SJCRH30 (cell line): ENCODE data around the gene MAP3K5. TPM values are rescaled to one million over a fixed set of nuclear protein-coding genes. Genes with fewer than 3 reads are reported as not detected.

ENCODE experiments used
- DNase-seq, 2 experiments: peaks; one replicate each; pipeline ENCODE4 v3.0.0-alpha.2; 2015 to 2020
- H3K27ac ChIP-seq: fragments of 250-450 bp; sonication (Bioruptor Pico); 2 replicates; pipeline ENCODE4 v1.5.1; 2020; ENCODE audit warnings: mild to moderate bottlenecking, moderate library complexity
- H3K27me3 ChIP-seq: fragments of 250-450 bp; sonication (Bioruptor Pico); 2 replicates; pipeline ENCODE4 v1.5.1; 2020; ENCODE audit warnings: mild to moderate bottlenecking, moderate library complexity
- H3K36me3 ChIP-seq: fragments of 250-450 bp; sonication (Bioruptor Pico); 2 replicates; pipeline ENCODE4 v1.5.1; 2020; ENCODE audit warnings: mild to moderate bottlenecking, moderate library complexity
- H3K4me1 ChIP-seq: fragments of 250-450 bp; sonication (Bioruptor Pico); 2 replicates; pipeline ENCODE4 v1.5.1; 2020; ENCODE audit warnings: mild to moderate bottlenecking, moderate library complexity
- H3K4me3 ChIP-seq: fragments of 250-450 bp; sonication (Bioruptor Pico); 2 replicates; pipeline ENCODE4 v1.5.1; 2020; ENCODE audit warnings: mild to moderate bottlenecking, moderate library complexity
- H3K9me3 ChIP-seq: fragments of 250-450 bp; sonication (Bioruptor Pico); replicated peaks from 2 replicates; pipeline ENCODE4 v1.5.1; 2020; ENCODE audit warnings: mild to moderate bottlenecking, moderate library complexity
- total RNA-seq: library from RNA; depleted of rRNA; stranded (reverse); fragments of >200 nt; shearing (Covaris generic); gene quantifications from 2 replicates; pipeline ENCODE4 v1.2.3, GENCODE V29; 2014

Gene MAP3K5
- total RNA-seq, 1 experiment from 2014 or later: 15.9 TPM

DNA sequence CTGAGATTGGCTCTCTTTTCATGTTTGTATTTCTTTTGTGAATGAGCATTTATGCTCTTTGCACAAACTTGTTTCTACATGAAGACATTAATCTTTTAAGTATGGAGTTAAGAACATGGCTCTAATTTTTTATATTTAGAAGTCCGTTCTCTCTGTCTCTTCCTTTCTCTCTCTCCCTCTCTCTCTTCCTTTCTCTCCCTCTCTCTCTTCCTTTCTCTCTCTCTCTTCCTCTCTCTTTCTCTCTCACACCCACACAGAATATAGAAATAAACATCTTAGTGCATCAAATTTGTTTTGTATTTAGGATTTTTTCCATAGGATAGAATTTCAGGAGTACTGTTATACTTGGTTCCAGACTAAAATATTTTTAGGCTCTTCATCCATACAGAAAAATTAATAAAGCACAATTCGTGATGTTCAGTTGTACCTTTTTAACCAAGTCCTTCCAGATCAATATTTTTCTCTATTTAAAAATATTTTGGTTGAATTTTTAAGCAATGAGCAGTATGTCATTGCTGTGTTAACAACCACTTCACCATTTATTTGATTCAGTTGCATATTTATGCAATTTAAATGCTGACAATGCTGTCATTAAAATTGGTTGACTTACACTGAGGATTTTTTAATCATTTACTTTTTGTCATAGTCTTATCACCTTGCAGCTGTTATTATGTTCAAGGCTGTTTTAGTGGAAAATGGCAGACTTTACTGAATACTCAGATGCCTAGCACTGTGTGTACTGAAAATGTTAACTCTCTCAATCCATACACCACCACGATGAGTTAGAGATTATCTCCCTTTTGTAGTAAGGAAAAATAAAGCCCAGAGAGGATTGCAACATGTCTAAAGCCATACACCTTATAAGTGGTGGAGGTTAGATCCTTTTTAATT lies 129.7 kb downstream of the MAP3K5 start:
- Histone ChIP-seq H3K4me3 (no peak overlapping the region), H3K36me3 (peaks cover 5% of the 10 kb centered on the region; the same call in 1 of the 2 replicates), H3K9me3 (no peaks in the 10 kb centered on the region), H3K4me1 (peaks cover 12% of the 10 kb centered on the region), H3K27ac (no peak overlapping the region), H3K27me3 (no peaks in the 10 kb centered on the region)
- DNase-seq: no peak

DNA sequence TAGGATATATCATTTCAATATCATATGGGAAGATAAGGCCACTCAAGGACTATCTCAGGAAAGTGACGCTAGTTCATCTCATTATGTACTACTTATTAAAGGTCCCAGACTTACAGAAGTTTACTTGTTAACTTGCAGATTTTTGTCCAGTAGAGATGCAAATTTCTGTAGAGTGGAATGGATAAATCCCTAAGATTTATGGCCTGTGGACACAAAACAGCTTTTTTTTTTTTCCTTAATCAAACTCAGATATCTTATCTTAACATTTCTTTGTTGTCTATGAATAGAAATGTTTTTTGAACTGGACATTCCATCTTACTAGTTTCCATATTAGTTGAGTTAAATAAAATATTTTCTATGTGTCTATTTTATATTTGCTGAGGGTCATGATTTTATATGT lies 131.6 kb downstream of the MAP3K5 start:
- no peak overlapping the region for H3K27ac ChIP-seq
- DNase-seq: no peak
- peaks cover 22% of the 10 kb centered on the region for H3K4me1 ChIP-seq
- no peaks in the 10 kb centered on the region for H3K27me3 ChIP-seq
- H3K36me3 ChIP-seq: peaks cover 2% of the 10 kb centered on the region; the same call in 1 of the 2 replicates
- H3K4me3 ChIP-seq: no peak overlapping the region
- H3K9me3 ChIP-seq: no peaks in the 10 kb centered on the region

DNA sequence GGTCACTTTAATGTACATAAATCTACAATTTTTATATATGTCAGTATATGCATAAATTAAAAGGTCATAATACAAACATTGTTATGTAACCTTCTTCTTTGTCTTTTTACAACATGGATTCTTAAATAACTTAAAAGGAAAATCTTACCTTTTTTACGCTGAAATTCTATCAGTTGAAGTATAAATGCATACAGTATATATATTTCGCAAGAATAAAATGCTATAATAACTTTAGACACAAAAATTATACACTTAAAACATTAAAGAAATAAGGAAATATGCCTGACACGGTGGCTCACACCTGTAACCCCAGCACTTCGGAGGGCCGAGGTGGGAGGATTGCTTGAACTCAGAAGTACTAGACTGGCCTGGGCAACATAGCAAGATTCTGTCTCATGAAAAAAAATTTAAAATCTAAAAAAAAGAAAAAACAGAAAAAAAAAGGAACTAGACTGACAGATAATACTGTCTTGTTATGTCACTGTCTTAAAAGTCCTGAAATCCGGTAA lies 132.2 kb downstream of the MAP3K5 start:
- Histone ChIP-seq H3K27me3 (no peaks in the 10 kb centered on the region), H3K27ac (no peak overlapping the region), H3K36me3 (peaks cover 2% of the 10 kb centered on the region; the same call in 1 of the 2 replicates), H3K4me3 (no peak overlapping the region), H3K9me3 (no peaks in the 10 kb centered on the region), H3K4me1 (peaks cover 25% of the 10 kb centered on the region)
- DNase-seq: no peak

DNA sequence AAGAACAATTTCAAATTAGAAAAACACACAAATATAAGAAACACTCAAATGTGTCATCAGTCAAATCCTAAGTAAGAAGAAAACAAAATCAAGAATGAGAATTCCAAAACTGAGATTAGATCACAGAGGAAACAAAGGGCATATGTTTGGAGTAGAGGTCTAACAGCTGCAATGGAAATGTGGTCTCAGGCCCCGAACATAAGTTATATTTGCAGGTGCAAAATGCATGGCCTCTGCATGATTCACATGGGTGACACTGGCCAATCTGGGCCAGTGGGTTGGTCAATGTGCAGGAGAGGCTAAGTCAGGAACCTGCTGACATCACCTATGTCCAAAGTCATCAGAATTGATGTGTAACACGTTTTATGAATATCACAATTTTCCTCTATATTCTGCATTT lies 133.6 kb downstream of the MAP3K5 start:
- no peaks in the 10 kb centered on the region; the same call in 1 of the 2 replicates for H3K36me3 ChIP-seq
- H3K27ac ChIP-seq: no peak overlapping the region
- no peaks in the 10 kb centered on the region for H3K9me3 ChIP-seq
- no peaks in the 10 kb centered on the region for H3K27me3 ChIP-seq
- no peak overlapping the region for H3K4me3 ChIP-seq
- DNase-seq: peak; percentile 41 to 57
- H3K4me1 ChIP-seq: peaks cover 25% of the 10 kb centered on the region

DNA sequence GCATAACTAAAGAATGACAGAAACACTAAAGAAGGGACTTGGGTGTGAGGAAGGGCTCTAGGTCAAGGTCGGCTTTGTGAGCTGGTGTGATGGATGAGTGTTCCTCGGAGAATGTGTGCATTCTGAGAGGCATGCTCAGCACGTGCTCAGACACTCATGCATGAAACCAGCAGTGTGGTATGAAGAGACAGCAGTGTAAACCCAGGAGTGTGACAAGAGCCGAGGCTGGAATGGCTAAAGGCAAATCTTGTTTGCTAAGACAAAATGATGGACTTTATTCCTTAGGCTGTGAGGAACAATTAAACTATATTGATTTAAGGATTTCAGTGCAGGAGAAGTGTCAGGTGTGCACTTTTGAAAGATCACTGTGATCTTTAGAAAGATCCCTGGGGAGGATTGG lies 134.6 kb downstream of the MAP3K5 start:
- DNase-seq: no peak
- peaks cover 3% of the 10 kb centered on the region; the same call in 1 of the 2 replicates for H3K36me3 ChIP-seq
- H3K27me3 ChIP-seq: no peaks in the 10 kb centered on the region
- H3K27ac ChIP-seq: no peak overlapping the region
- peaks cover 25% of the 10 kb centered on the region for H3K4me1 ChIP-seq
- no peak overlapping the region for H3K4me3 ChIP-seq
- no peaks in the 10 kb centered on the region for H3K9me3 ChIP-seq

DNA sequence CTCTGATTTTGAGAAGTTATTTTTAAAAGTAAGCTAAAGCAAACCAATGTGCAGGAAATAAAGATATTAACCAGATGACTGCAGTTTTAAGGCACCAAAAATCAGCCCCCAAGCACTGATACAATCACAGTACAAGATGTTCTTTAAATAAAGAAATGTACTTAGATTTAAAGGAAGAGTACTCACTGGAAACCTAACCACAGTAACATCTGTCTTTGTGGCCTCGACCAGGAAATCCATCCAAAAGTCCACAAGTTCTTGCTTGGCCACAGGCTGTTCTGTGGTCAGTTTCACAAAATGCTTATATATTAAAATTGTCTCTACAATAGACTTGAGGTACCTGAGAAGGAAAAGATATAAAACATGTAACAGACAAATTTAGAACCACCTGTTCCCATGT lies 136.2 kb downstream of the MAP3K5 start:
- Histone ChIP-seq H3K27me3 (no peaks in the 10 kb centered on the region), H3K9me3 (no peaks in the 10 kb centered on the region), H3K4me1 (peaks cover 25% of the 10 kb centered on the region), H3K4me3 (no peak overlapping the region), H3K27ac (no peak overlapping the region), H3K36me3 (peaks cover 3% of the 10 kb centered on the region; the same call in 1 of the 2 replicates)
- peak; percentile 12 to 56 for DNase-seq

DNA sequence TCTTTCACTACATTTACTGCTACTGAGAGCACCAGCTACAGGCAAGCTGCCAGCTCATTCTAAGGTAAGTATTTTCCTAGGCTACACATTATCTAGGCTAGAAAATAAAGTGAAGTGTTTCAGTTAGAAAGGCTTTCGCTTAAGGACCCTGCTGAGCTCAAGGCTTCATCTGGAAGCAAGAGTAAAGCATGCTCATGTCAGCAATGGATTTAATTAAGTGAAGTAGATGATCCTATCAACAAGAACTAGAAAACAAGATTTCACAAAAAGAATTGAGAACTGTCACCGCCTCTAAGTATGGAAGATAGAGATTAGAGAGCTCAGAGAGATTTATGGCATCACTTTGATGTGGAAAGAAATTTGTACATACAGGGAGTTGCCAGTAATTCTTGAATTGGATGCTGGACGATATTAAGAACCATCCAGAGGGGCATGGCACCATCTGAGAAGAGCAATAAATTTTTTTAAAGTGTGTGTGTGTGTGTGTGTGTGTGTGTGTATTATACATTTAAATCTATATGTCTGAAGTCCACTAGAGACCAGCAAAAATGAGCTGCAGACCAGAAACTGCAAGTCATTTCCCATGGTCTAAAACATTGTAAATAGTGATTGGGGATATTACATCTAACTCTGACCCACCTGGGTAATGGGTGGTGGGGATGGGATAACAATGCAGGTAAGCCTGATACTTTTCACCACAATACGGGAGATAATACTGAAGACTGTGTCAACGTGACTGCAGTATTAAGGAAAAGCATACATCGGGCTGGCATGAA lies 136.8 kb downstream of the MAP3K5 start:
- no peak overlapping the region for H3K27ac ChIP-seq
- no peak for DNase-seq
- H3K36me3 ChIP-seq: peaks cover 3% of the 10 kb centered on the region; the same call in 1 of the 2 replicates
- no peaks in the 10 kb centered on the region for H3K9me3 ChIP-seq
- H3K4me3 ChIP-seq: no peak overlapping the region
- H3K27me3 ChIP-seq: no peaks in the 10 kb centered on the region
- peaks cover 25% of the 10 kb centered on the region for H3K4me1 ChIP-seq

DNA sequence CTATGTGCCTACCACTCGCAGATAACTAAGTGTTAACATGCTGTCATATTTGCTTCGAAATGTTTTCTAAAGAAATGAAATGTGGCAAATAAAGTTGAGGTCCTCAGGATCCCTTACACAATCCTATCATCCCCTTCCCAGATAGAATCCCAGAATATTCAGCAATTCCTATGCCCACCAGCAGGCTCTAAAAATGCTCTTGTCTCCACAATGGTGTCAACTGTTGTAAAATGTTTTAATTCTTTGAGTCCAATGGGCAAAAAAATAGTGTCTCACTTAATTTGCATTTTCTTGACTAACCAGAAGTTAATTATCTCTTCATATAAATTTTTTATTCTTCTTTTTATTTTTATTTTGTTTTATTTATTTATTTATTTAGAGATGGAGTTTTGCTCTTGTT lies 138.2 kb downstream of the MAP3K5 start:
- Histone ChIP-seq H3K27ac (no peak overlapping the region), H3K27me3 (no peaks in the 10 kb centered on the region), H3K36me3 (peaks cover 3% of the 10 kb centered on the region; the same call in 1 of the 2 replicates), H3K9me3 (no peaks in the 10 kb centered on the region), H3K4me1 (peaks cover 21% of the 10 kb centered on the region), H3K4me3 (no peak overlapping the region)
- DNase-seq: no peak

DNA sequence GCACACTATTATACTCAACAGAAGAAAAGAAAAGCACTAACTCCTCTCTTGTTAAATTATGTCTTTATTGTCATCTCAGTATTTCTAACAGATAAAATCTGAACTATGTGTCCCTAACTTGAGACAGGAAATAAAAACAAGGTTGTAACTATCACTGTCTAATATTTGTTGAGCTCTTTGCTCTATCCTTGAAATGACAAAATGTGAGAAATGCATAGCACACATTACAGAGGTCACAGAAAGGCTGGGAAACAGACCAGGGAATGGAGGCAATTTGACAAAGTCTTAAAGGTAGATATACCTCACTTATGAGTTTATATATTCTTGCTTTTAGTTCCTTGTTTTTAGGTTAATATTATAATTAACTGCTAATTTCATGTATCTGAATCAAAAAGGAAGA lies 139.6 kb downstream of the MAP3K5 start:
- H3K9me3 ChIP-seq: no peaks in the 10 kb centered on the region
- DNase-seq: no peak
- peaks cover 13% of the 10 kb centered on the region; the same call in 1 of the 2 replicates for H3K4me1 ChIP-seq
- H3K4me3 ChIP-seq: no peak overlapping the region
- no peak overlapping the region for H3K27ac ChIP-seq
- H3K27me3 ChIP-seq: no peaks in the 10 kb centered on the region
- peaks cover 3% of the 10 kb centered on the region; the same call in 1 of the 2 replicates for H3K36me3 ChIP-seq

DNA sequence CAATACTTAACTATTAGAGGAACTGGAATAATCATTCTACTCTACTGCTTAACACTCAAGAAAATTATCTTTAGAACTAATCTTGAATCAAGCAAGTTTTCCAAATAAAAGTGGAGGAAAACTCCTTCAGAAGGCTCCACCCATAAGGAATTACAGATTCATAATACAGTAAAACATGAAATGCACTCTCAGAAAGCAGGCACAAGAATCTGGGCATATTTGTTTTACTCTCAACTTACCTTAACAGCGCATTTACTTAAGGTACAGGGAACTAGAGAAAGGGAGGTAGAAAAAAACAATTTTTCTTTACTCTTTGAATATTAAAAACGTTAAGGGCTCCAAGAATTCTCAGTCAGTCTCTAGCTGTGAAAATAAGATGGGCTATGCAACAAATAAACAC lies 140.3 kb downstream of the MAP3K5 start:
- no peak for DNase-seq
- Histone ChIP-seq H3K4me3 (no peak overlapping the region), H3K36me3 (peaks cover 3% of the 10 kb centered on the region; the same call in 1 of the 2 replicates), H3K4me1 (peaks cover 13% of the 10 kb centered on the region; the same call in 1 of the 2 replicates), H3K27ac (no peak overlapping the region), H3K9me3 (no peaks in the 10 kb centered on the region), H3K27me3 (no peaks in the 10 kb centered on the region)

DNA sequence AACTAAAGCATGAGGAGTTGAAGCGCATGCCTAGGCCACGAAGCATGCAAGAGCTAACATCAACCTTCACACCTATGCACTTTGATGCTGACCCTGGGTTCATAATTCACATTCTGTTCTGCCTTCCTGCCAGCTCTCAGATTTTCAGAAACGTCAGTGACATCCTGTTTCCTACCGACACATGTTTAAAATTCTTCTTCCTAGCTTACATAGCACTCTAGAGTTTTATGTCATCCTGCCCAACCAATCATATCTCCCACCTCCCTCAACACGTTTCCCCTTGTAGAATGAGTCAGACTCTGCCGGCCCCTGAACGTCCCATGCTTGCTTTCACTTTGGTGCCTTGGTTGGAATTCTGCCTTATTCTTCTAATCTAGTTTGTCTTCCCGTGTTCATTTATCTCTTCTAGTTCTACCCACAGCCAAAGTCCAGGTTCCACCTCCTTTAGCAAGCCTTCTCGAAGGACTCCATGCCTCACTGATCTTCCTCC lies 144.9 kb downstream of the MAP3K5 start:
- no peaks in the 10 kb centered on the region for H3K36me3 ChIP-seq
- no peak overlapping the region for H3K4me3 ChIP-seq
- no peaks in the 10 kb centered on the region for H3K9me3 ChIP-seq
- DNase-seq: no peak
- no peaks in the 10 kb centered on the region for H3K27me3 ChIP-seq
- no peaks in the 10 kb centered on the region for H3K4me1 ChIP-seq
- H3K27ac ChIP-seq: no peak overlapping the region

DNA sequence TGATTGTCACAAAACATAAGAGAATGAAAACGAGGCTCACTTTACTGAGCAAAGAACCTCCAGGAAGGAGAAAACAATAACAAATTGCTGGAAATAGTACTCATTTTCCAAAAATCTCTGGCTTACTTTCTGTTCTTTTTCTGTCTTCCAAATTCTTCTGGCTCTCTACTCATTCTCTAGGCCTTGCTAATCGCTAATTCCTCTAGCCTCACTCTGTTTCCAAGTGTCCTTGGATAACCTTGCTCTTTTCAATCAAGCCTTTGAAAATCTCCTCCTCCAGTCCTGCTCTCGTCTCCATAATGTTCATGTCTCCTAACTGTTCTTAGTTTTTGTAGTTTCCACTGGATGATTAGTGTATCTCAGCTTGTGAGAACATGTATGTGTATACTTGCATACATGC lies 145.9 kb downstream of the MAP3K5 start:
- Histone ChIP-seq H3K27me3 (no peaks in the 10 kb centered on the region), H3K9me3 (no peaks in the 10 kb centered on the region), H3K36me3 (no peaks in the 10 kb centered on the region), H3K27ac (no peak overlapping the region), H3K4me3 (no peak overlapping the region), H3K4me1 (no peaks in the 10 kb centered on the region)
- no peak for DNase-seq

DNA sequence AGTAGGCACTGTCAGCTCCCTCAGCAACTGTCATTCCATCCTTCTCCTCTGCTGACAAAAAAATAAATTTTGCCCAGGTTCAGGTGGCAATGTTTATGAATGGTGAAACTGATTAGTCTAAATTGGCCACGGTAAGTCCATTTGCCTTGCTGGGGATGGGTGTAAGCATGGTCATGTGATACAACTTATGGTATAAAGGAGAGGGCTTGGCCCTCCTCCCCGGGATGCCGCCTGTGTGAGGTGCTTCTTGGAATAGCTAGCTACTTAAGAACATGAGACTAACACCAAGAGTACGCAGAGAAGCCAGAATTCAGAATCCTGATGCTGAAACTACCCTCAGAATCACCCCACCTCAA lies 147.7 kb downstream of the MAP3K5 start:
- DNase-seq: no peak
- H3K4me1 ChIP-seq: no peaks in the 10 kb centered on the region
- H3K9me3 ChIP-seq: no peaks in the 10 kb centered on the region
- H3K27me3 ChIP-seq: no peaks in the 10 kb centered on the region
- H3K36me3 ChIP-seq: peaks cover 2% of the 10 kb centered on the region
- no peak overlapping the region for H3K27ac ChIP-seq
- H3K4me3 ChIP-seq: no peak overlapping the region

DNA sequence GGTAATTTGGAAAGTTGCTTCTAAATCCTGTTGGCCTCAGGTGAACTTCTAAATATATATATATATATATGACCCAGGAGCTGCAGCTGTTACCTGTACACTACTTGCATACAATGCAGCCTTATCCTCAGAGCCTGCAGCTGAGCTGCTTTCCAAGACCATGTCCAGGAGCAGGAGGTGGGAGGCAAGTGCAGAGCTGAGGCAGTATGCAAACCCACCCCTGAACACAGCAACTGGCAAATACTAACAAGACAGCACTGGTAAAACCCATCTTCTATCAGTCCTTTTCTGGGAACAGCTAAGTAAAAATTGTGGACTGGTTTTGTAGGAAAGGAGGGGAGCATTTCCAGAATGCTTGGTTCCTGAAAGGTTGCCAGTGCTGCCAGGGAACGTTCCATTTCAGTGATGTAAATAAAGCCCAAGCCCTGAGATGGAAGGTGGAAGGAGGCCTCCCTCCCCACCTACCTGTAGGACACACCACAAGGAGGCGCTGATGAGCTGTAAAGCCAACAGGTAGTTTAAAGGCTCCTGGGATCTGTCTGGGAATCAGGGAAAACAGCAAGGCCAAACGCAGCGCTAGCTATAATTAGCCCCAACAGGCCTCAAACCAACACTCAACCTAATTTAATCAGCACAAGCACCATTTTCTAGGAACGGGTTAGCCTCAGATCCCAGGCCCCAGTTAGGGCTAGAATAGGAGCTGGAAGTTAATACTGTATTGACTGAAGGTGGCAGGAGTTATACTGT lies 148.3 kb downstream of the MAP3K5 start:
- Histone ChIP-seq H3K4me3 (no peak overlapping the region), H3K4me1 (no peaks in the 10 kb centered on the region), H3K36me3 (peaks cover 2% of the 10 kb centered on the region), H3K27me3 (no peaks in the 10 kb centered on the region), H3K27ac (no peak overlapping the region), H3K9me3 (no peaks in the 10 kb centered on the region)
- peak; percentile 86 to 95 for DNase-seq
